Neural progenitor cell (in vitro differentiated cells): ENCODE data around the gene HYAL3. TPM values are rescaled to one million over a fixed set of nuclear protein-coding genes. Genes with fewer than 3 reads are reported as not detected.

Experiments used
- DNase-seq: peaks from one replicate; pipeline ENCODE4 v3.0.0-alpha.2; 2016; ENCODE audit warnings: low spot score
- H2AFZ ChIP-seq: fragments of 200-600 bp; sonication (generic); replicated peaks from 2 replicates; pipeline ENCODE4 v1.6.1; 2016; ENCODE audit warnings: antibody characterized with exemption
- H3F3A ChIP-seq: fragments of 200-600 bp; sonication (generic); 2 replicates; pipeline ENCODE4 v1.6.1; 2016; ENCODE audit warnings: antibody characterized with exemption, low read depth
- H3K27ac ChIP-seq: fragments of 200-600 bp; sonication (generic); 2 replicates; pipeline ENCODE4 v1.5.1; 2016; ENCODE audit warnings: mild to moderate bottlenecking
- H3K27me3 ChIP-seq: fragments of 200-600 bp; sonication (generic); 2 replicates; pipeline ENCODE4 v1.6.1; 2016; ENCODE audit warnings: mild to moderate bottlenecking, moderate library complexity
- H3K36me3 ChIP-seq: fragments of 200-600 bp; sonication (generic); 2 replicates; pipeline ENCODE4 v1.5.1; 2016
- H3K4me1 ChIP-seq: fragments of 200-600 bp; sonication (generic); 2 replicates; pipeline ENCODE4 v1.6.1; 2016; ENCODE audit warnings: mixed run types
- H3K4me2 ChIP-seq: fragments of 200-600 bp; sonication (generic); 2 replicates; pipeline ENCODE4 v1.6.1; 2016
- H3K4me3 ChIP-seq: fragments of 200-600 bp; sonication (generic); 2 replicates; pipeline ENCODE4 v1.5.1; 2016
- H3K79me2 ChIP-seq: fragments of 200-600 bp; sonication (generic); 2 replicates; pipeline ENCODE4 v1.6.1; 2016; ENCODE audit warnings: low read depth
- H3K9ac ChIP-seq: fragments of 200-600 bp; sonication (generic); 2 replicates; pipeline ENCODE4 v1.6.1; 2016
- H3K9me3 ChIP-seq: fragments of 200-600 bp; sonication (generic); 2 replicates; pipeline ENCODE4 v1.5.1; 2016; ENCODE audit warnings: low read depth
- H4K20me1 ChIP-seq: fragments of 200-600 bp; sonication (generic); 2 replicates; pipeline ENCODE4 v1.6.1; 2016; ENCODE audit warnings: low read depth
- H3K27ac Mint-ChIP-seq: 3 replicates; pipeline ENCODE4 v1.8.0; 2021; ENCODE audit warnings: mixed read lengths
- H3K27me3 Mint-ChIP-seq: 2 replicates; pipeline ENCODE4 v1.8.0; 2022; ENCODE audit warnings: low read depth, mild to moderate bottlenecking, inconsistent platforms, moderate library complexity, mixed read lengths; ENCODE audit not compliant: insufficient read depth
- H3K36me3 Mint-ChIP-seq: 3 replicates; pipeline ENCODE4 v1.8.0; 2021; ENCODE audit warnings: mixed read lengths
- H3K4me1 Mint-ChIP-seq: 3 replicates; pipeline ENCODE4 v1.8.0; 2021; ENCODE audit warnings: mixed read lengths
- H3K4me3 Mint-ChIP-seq: 3 replicates; pipeline ENCODE4 v1.8.0; 2021; ENCODE audit warnings: mild to moderate bottlenecking, moderate library complexity, mixed read lengths
- H3K9me3 Mint-ChIP-seq: 3 replicates; pipeline ENCODE4 v1.8.0; 2020; ENCODE audit warnings: mixed read lengths
- EZH2 ChIP-seq: fragments of 200-600 bp; sonication (generic); IDR thresholded peaks from 2 replicates; pipeline ENCODE4 v1.6.1; 2017; ENCODE audit warnings: antibody characterized with exemption, mild to moderate bottlenecking, moderate library complexity
- EZH2phosphoT487 ChIP-seq: fragments of 200-600 bp; sonication (generic); IDR thresholded peaks from 2 replicates; pipeline ENCODE4 v1.6.1; 2017; ENCODE audit warnings: antibody characterized with exemption
- total RNA-seq: library from RNA; depleted of rRNA; stranded (reverse); fragments of >200 nt; gene quantifications from 2 replicates; pipeline ENCODE4 v1.2.3, GENCODE V29; 2015; ENCODE audit warnings: low replicate concordance
- TF ChIP-seq, protein P1 (sequence below): fragments of 200-600 bp; sonication (generic); IDR thresholded peaks from 2 replicates; pipeline ENCODE4 v1.5.1; 2017; ENCODE audit warnings: antibody characterized with exemption, mild to moderate bottlenecking

Gene HYAL3, protein sequence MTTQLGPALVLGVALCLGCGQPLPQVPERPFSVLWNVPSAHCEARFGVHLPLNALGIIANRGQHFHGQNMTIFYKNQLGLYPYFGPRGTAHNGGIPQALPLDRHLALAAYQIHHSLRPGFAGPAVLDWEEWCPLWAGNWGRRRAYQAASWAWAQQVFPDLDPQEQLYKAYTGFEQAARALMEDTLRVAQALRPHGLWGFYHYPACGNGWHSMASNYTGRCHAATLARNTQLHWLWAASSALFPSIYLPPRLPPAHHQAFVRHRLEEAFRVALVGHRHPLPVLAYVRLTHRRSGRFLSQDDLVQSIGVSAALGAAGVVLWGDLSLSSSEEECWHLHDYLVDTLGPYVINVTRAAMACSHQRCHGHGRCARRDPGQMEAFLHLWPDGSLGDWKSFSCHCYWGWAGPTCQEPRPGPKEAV
- 2.2 and 4.9 TPM in 2 replicates for total RNA-seq

DNA sequence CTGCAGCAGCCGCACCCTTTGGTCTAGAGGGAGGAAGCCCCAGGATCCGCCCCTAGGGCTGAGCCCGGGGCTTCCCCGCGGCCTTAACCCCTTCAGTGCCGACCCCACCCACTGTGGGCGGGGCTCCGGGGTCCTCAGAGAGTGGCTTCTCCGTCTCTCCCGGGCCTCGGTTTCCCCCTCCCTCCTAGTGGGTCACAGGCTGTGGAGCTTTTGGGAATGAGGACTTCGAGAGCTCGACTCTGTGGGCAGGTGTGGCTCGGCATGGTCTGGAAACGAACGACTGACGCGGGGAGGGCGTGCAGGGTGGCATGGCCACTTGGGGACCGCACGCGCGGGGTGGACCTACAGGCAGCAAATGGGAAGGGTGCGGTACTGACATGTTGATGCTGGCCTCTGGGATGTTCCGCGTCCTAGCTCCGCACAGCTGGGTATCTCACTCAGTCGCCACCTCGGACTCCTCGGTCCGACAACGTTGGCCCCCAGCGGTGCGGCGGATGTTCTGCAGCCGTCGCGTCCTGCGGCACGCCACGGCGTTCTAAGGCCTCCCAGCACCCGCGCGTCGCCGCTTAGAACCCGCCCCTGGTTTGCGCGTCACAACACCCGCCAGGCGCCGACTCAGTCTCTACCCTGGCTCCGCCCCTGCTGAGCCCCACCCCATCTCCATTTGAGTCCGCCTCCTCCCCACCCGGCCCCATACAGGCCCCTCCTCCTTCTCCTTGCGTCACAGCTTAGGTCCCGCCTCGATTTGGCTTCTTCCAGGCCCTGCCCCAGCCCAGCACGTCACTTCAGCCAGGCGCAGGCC, at the start of gene HYAL3, which contains the start of gene NAA80:
HYAL3 (minus strand) TSS at position 570 of the 802 bp plus-strand sequence. CDS start 3,803 bp downstream, outside the sequence.
NAA80 (minus strand) TSS at position 570 of the 802 bp plus-strand sequence. CDS start 1,942 bp downstream, outside the sequence.
- H3K4me3 ChIP-seq: peak within 1 kb of the TSS; percentile 91
- H2AFZ ChIP-seq: peak within 1 kb of the TSS; percentile 75
- H3K4me3 Mint-ChIP-seq: peak within 1 kb of the TSS; percentile 96
- H3K4me1 Mint-ChIP-seq: peaks cover 25% of the 10 kb centered on the region
- no peaks in the 10 kb centered on the region for H3K27me3 ChIP-seq
- no peaks in the 10 kb centered on the region for H3K79me2 ChIP-seq
- no peaks in the 10 kb centered on the region for H3K9me3 ChIP-seq
- H3K27me3 Mint-ChIP-seq: peaks cover 7% of the 10 kb centered on the region
- peaks cover 5% of the 10 kb centered on the region for H3F3A ChIP-seq
- peak within 1 kb of the TSS; percentile 99 for H3K4me2 ChIP-seq
- peaks cover 1% of the 10 kb centered on the region for H3K36me3 Mint-ChIP-seq
- H3K4me1 ChIP-seq: peaks cover 13% of the 10 kb centered on the region
- H3K36me3 ChIP-seq: no peaks in the 10 kb centered on the region
- peak within 1 kb of the TSS; percentile 91 for H3K27ac Mint-ChIP-seq
- H3K9me3 Mint-ChIP-seq: no peaks in the 10 kb centered on the region
- TF ChIP-seq, protein P1, sequence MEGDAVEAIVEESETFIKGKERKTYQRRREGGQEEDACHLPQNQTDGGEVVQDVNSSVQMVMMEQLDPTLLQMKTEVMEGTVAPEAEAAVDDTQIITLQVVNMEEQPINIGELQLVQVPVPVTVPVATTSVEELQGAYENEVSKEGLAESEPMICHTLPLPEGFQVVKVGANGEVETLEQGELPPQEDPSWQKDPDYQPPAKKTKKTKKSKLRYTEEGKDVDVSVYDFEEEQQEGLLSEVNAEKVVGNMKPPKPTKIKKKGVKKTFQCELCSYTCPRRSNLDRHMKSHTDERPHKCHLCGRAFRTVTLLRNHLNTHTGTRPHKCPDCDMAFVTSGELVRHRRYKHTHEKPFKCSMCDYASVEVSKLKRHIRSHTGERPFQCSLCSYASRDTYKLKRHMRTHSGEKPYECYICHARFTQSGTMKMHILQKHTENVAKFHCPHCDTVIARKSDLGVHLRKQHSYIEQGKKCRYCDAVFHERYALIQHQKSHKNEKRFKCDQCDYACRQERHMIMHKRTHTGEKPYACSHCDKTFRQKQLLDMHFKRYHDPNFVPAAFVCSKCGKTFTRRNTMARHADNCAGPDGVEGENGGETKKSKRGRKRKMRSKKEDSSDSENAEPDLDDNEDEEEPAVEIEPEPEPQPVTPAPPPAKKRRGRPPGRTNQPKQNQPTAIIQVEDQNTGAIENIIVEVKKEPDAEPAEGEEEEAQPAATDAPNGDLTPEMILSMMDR: peak; percentile 22
- TF ChIP-seq EZH2 (no peak), EZH2phosphoT487 (no peak)
- DNase-seq: peak; percentile 99
- H3K27ac ChIP-seq: no peak within 1 kb of the TSS
- peaks cover 6% of the 10 kb centered on the region for H4K20me1 ChIP-seq
- peak within 1 kb of the TSS; percentile 45 for H3K9ac ChIP-seq

GRCh38 chr3:50347187-50347813, 48.1 kb upstream of the HYAL3 start:
- Histone ChIP-seq H2AFZ (no peak overlapping the region), H3K4me2 (no peak overlapping the region), H3K27ac (no peak overlapping the region), H3K36me3 (no peaks in the 10 kb centered on the region), H3K4me1 (peaks cover 10% of the 10 kb centered on the region), H3F3A (peaks cover 19% of the 10 kb centered on the region), H3K9me3 (no peaks in the 10 kb centered on the region), H3K9ac (no peak overlapping the region), H3K27me3 (peaks cover 42% of the 10 kb centered on the region), H3K79me2 (peaks cover 9% of the 10 kb centered on the region), H3K4me3 (no peak overlapping the region), H4K20me1 (peaks cover 11% of the 10 kb centered on the region)
- TF ChIP-seq EZH2: no peak
- TF ChIP-seq, protein P1: peak; percentile 65
- H3K4me1 Mint-ChIP-seq: peaks cover 25% of the 10 kb centered on the region
- H3K4me3 Mint-ChIP-seq: no peak overlapping the region
- peaks cover 17% of the 10 kb centered on the region for H3K27me3 Mint-ChIP-seq
- no peak overlapping the region for H3K27ac Mint-ChIP-seq
- no peaks in the 10 kb centered on the region for H3K9me3 Mint-ChIP-seq
- peaks cover 2% of the 10 kb centered on the region for H3K36me3 Mint-ChIP-seq
- peak; percentile 74 for DNase-seq

DNA sequence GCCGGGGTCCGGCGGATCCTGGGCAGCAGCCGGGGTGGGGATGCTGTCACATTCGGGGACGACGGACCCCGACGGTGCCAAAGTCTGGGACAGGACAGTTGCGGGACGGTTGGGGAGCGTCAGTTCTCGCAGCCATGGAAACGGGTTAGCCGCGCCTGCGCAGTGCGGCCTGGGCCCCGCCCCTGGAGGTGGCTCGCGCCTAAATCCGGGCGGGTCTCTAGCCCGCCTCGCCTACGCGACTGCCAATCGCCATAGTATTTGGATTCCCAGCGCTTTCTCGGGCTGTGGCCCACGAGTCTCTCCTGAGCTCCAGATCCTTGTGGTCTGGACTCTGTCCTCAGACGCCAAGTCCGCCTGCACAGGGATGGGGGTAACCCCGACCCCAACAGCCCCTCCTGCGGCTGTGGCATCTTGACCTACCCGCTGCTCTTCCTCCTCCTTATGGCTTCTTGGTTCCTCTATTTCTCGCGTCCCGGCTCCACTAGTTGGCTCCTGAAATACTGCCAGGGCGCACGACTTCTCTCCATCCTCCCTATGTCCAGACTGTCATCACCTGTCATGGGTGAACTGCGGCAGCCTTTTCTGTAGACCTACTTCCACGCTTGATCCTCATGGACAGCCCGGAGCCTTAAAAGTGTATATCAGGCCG, 46.5 kb upstream of the HYAL3 start, which contains the start of gene ZMYND10:
ZMYND10 (minus strand) TSS at position 147 of the 649 bp plus-strand sequence. CDS start 153 bp downstream, outside the sequence.
- TF ChIP-seq EZH2: no peak
- TF ChIP-seq EZH2phosphoT487: no peak
- TF ChIP-seq, protein P1: no peak
- Histone ChIP-seq H3K27ac (no peak within 1 kb of the TSS), H2AFZ (peak within 1 kb of the TSS; percentile 94), H3K4me2 (peak within 1 kb of the TSS; percentile 92), H3K36me3 (no peaks in the 10 kb centered on the region), H4K20me1 (peaks cover 3% of the 10 kb centered on the region), H3K4me1 (peaks cover 11% of the 10 kb centered on the region), H3K4me3 (peak within 1 kb of the TSS; percentile 56), H3K9ac (no peak within 1 kb of the TSS), H3K27me3 (peaks cover 58% of the 10 kb centered on the region), H3K79me2 (peaks cover 9% of the 10 kb centered on the region), H3K9me3 (no peaks in the 10 kb centered on the region), H3F3A (peaks cover 19% of the 10 kb centered on the region)
- peak within 1 kb of the TSS; percentile 84 for H3K4me3 Mint-ChIP-seq
- H3K36me3 Mint-ChIP-seq: peaks cover 2% of the 10 kb centered on the region
- peaks cover 19% of the 10 kb centered on the region for H3K27me3 Mint-ChIP-seq
- no peak within 1 kb of the TSS for H3K27ac Mint-ChIP-seq
- H3K9me3 Mint-ChIP-seq: no peaks in the 10 kb centered on the region
- DNase-seq: peak; percentile 92
- peaks cover 18% of the 10 kb centered on the region for H3K4me1 Mint-ChIP-seq
